ENCODE results near the gene NCAM1.

The NCAM1 gene

DNA sequence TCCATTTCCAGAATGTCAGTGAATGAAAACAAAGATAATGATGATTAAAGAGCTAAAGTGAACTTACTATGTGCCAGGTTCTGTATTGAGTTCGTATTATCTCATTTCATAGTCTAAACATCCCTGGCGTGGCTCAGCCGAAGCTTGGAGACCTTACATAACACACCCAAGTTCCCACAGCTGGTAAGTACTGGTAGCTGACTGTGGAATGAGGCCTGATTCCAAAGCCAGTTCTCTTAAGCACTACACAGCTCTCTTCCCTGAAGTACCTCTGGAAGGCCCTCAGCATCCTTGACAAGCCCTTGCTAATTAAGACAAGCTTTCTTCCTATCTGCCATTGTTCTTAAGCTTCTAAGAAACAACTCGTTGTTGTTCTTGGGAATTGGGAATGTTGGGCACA, 28.6 kb upstream of the NCAM1 start:
- H3K4me3 ChIP-seq (ENCODE audit: low read depth, low read length), result no peak overlapping the region
- TF ChIP-seq, protein P1, sequence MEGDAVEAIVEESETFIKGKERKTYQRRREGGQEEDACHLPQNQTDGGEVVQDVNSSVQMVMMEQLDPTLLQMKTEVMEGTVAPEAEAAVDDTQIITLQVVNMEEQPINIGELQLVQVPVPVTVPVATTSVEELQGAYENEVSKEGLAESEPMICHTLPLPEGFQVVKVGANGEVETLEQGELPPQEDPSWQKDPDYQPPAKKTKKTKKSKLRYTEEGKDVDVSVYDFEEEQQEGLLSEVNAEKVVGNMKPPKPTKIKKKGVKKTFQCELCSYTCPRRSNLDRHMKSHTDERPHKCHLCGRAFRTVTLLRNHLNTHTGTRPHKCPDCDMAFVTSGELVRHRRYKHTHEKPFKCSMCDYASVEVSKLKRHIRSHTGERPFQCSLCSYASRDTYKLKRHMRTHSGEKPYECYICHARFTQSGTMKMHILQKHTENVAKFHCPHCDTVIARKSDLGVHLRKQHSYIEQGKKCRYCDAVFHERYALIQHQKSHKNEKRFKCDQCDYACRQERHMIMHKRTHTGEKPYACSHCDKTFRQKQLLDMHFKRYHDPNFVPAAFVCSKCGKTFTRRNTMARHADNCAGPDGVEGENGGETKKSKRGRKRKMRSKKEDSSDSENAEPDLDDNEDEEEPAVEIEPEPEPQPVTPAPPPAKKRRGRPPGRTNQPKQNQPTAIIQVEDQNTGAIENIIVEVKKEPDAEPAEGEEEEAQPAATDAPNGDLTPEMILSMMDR (conservative IDR thresholded peaks at IDR 0.05; ENCODE audit: low read depth, low read length), result no peak
- DNase-seq (ENCODE audit: low read depth), result no peak

DNA sequence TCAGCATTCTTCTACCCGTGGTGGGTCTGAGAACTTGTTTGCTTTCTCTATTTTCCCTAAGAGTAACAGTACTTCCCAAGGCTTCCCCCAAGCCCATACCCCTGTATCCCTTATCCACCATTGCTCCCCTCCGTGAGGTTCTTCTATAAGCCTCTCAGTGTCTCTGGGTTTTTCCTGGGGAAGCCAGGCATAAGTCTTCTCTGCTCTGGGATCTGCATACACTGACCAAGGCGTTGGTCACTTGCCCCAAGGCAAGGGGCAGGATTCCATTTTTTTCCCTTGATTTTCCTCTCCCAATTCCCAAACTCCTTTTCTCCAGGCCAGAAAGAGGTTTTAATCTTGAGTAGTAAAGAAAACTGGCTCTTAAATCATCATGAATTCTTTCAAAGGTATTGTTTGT, 27.2 kb upstream of the NCAM1 start:
- TF ChIP-seq, protein P1 (conservative IDR thresholded peaks at IDR 0.05; ENCODE audit: low read depth, low read length), result no peak
- H3K4me3 ChIP-seq (ENCODE audit: low read depth, low read length), result no peak overlapping the region
- no peak for DNase-seq (ENCODE audit: low read depth)

DNA sequence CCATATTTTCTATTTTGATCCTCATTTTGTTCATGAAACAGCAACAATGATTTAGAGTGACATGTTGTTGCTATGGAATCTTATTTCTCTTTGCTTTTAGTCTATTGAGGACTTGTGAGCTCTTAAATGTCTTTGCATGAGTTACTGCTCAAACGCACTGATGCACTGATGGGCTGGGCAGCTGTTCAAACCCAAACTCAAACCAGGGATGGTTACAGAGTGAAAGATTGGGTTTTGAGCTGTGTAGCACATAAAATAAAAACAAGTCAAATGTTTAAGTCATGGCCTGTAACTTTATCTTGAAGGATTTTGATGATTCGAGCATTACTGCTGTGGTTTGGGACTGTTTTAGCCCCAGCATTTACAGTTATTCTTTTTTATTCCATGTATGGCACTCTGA, 20.1 kb upstream of the NCAM1 start:
- no peak for DNase-seq (ENCODE audit: low read depth)
- H3K4me3 ChIP-seq (ENCODE audit: low read depth, low read length), result no peak overlapping the region
- TF ChIP-seq, protein P1 (conservative IDR thresholded peaks at IDR 0.05; ENCODE audit: low read depth, low read length), result no peak

DNA sequence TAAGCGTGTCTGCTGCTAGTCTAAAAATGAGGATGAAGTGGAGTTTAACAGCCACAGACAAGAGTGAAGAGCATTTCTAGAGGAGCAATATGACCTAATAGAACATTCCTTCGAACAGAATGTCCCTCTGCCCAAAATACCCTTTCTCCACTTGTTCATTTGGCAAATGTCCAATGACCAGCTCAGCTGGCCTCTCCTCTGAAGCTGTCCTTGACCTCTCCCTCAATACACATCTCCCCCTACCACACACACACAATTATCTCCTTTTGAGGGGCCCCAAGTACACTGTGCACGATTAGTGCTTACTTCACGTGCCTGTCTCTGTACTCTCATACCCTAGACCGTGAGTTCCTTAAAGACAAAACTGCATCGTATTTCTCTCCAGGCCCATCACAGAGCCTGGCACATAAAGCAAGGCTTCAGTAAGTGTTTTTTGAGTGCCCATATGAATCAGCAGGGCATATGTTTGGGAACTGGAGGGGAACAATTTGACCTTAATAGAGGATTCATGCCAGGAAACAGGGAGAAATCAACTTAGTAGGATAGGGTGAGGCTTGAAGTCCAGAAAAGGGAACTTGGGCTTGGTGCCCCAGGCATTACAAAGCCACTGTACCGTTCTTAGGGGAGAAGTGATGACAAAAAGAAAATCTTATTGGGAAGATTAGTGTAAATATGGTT, 18.1 kb upstream of the NCAM1 start:
- TF ChIP-seq, protein P1 (conservative IDR thresholded peaks at IDR 0.05; ENCODE audit: low read depth, low read length), result no peak
- DNase-seq (ENCODE audit: low read depth), result no peak
- no peak overlapping the region for H3K4me3 ChIP-seq (ENCODE audit: low read depth, low read length)

DNA sequence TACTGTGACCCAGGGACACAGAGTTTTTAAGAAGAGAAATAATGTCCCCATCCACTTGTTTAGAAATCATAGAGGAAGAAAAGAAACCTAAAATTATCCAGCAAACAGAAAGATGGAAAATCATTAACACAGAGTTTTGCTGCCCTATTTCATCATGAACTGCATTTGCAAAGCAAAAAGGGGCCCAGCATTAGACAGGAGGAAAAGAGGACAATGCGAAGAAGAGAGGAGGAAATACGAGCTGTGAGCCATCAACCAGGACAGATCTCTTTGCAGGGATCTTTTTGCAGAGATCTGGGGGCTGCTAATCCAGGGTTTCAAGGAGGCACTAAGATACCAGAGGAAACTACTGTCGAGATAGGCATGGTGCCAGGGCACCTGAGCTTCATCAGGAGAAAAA, 14.4 kb upstream of the NCAM1 start:
- no peak for DNase-seq (ENCODE audit: low read depth)
- TF ChIP-seq, protein P1 (conservative IDR thresholded peaks at IDR 0.05; ENCODE audit: low read depth, low read length), result no peak
- no peak overlapping the region for H3K4me3 ChIP-seq (ENCODE audit: low read depth, low read length)

DNA sequence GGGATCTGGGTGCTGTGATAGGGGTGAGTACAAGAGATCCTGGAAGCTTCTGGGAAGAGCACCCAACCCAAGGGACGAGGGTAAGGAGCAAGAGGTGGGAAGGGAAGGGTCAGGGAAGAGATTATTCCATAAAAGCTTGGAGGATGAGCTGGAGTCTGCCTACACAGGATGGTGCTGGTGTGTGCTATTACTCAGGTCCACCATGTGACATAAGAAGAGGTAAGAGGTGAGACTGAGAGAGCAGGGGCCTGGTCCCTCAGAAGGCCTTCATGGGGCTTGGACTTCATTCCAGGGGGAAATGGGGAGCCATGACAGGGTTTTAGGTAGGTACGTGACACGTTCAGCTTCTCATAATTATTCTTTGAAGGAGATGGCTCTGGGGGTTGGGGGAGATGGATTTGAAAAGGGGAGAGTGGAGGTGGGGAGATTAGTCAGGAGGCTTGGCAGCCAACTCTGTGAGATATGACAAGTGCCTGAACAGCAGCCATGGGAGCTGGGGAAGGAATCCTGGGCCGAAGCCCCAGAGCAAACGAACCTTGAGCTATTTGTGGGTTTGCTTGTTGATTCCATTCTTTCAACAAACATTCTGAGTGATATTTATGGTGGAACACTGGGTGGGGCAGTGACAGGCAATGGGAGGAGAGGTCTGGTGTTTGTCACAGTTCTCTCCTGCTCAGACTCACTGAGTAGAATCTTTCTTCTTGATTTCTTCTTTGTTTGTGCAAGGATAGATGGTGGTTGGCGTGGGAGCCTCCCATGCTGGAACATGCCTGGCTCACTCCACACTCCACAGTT, 11.2 kb upstream of the NCAM1 start:
- TF ChIP-seq, protein P1 (conservative IDR thresholded peaks at IDR 0.05; ENCODE audit: low read depth, low read length), result no peak
- H3K4me3 ChIP-seq (ENCODE audit: low read depth, low read length), result no peak overlapping the region
- no peak for DNase-seq (ENCODE audit: low read depth)

Data from choroid plexus epithelial cell (primary cell).